Measurements from ENCODE around the gene CHTF8.

GRCh38 chr16:69072640-69072974 lies 59.8 kb downstream of the CHTF8 start:
- no peak for TF ChIP-seq CTCF (conservative IDR thresholded peaks at IDR 0.05)
- no peak for TF ChIP-seq ZFX (IDR thresholded peaks at IDR 0.05)

Data from C4-2B (cell line).